Spleen (tissue), 11 donors: ENCODE measurements around the gene PACS2. TPM values are rescaled to one million over a fixed set of nuclear protein-coding genes. Genes with fewer than 3 reads are reported as not detected.

Source experiments
- DNase-seq: peaks from one replicate; pipeline ENCODE4 v3.0.0-alpha.2; 2020
- H3K27ac ChIP-seq, 8 donors: fragments of 200-600 bp; sonication (generic) in 7 of 8; 1 replicate in 4 of 8; 2 replicates in 4 of 8; pipeline versions ENCODE4 v1.5.0 to v1.8.0; 2016 to 2021; ENCODE audit warnings: inconsistent platforms in 4 of 8, mild to moderate bottlenecking in 4 of 8, moderate library complexity in 1 of 8
- H3K27me3 ChIP-seq, 7 donors: fragments of 200-600 bp; sonication (generic) in 6 of 7; replicated peaks in 1 of 7; 1 replicate in 4 of 7; 2 replicates in 3 of 7; pipeline versions ENCODE4 v1.5.0 to v1.8.0; 2016 to 2021; ENCODE audit warnings: inconsistent platforms in 3 of 7, mild to moderate bottlenecking in 1 of 7
- H3K36me3 ChIP-seq, 6 donors: fragments of 200-600 bp; sonication (generic) in 5 of 6; 1 replicate in 4 of 6; 2 replicates in 2 of 6; pipeline versions ENCODE4 v1.5.0 to v1.8.0; 2016 to 2021; ENCODE audit warnings: inconsistent platforms in 2 of 6
- H3K4me1 ChIP-seq, 6 donors: fragments of 200-600 bp; sonication (generic) in 5 of 6; 1 replicate in 3 of 6; 2 replicates in 3 of 6; pipeline versions ENCODE4 v1.5.0 to v1.8.0; 2016 to 2021; ENCODE audit warnings: inconsistent platforms in 3 of 6
- H3K4me3 ChIP-seq, 8 donors: fragments of 200-600 bp; sonication (generic) in 7 of 8; 1 replicate in 4 of 8; 2 replicates in 4 of 8; pipeline versions ENCODE4 v1.5.0 to v1.8.0; 2016 to 2021; ENCODE audit warnings: inconsistent platforms in 4 of 8, mild to moderate bottlenecking in 4 of 8, moderate library complexity in 2 of 8
- H3K9me3 ChIP-seq, 8 donors: fragments of 200-600 bp; sonication (generic) in 7 of 8; 1 replicate in 4 of 8; 2 replicates in 4 of 8; pipeline versions ENCODE4 v1.5.0 to v1.8.0; 2016 to 2021; ENCODE audit warnings: inconsistent platforms in 4 of 8
- POLR2A ChIP-seq, 3 donors: fragments of 450-650 bp; IDR thresholded peaks; one replicate each; pipeline ENCODE4 v1.5.1; 2017; ENCODE audit warnings: antibody characterized with exemption in 3 of 3, mild to moderate bottlenecking in 1 of 3
- POLR2AphosphoS5 ChIP-seq, 3 donors: sonication (generic); formaldehyde crosslinking; IDR thresholded peaks; one replicate each; pipeline ENCODE4 v1.5.1; 2017; ENCODE audit warnings: antibody characterized with exemption in 3 of 3
- WGBS, 5 donors: extraction: QIAGEN DNeasy Blood & Tissue Kit in 3 of 5; methylation state at CpG; one replicate each; pipeline versions ENCODE4 v1.1.5 to v1.1.7; 2013 to 2018; 5-methylcytosine and 5-hydroxymethylcytosine counted together
- intact Hi-C: fragments of 100-400 bp; cut with DNase I; formaldehyde crosslinking; loops from one replicate; pipeline ENCODE4 v1.15.0; 2023; ENCODE audit warnings: low total_unique reads
- polyA plus RNA-seq, 3 donors: library from polyadenylated mRNA; stranded (reverse); fragments of 200-250 nt; gene quantifications; one replicate each; pipeline ENCODE4 v1.2.1, GENCODE V29; 2013
- total RNA-seq, 7 donors: library from RNA; depleted of rRNA in 3 of 7; stranded (reverse); fragments of >200 nt in 3 of 7; fragmentation: NEBNext Ultra II Directional in 4 of 7; extraction: Animal tissue kit (Norgen Biotek cat#: 25700) in 4 of 7; gene quantifications; one replicate each; pipeline versions ENCODE4 v1.1.0 to v1.2.1, GENCODE V29; 2016 to 2021
- TF ChIP-seq, protein P1 (sequence below), 11 experiments: fragments of 200-600 bp in 7 of 11; fragments of 450-650 bp in 4 of 11; sonication (generic) in 4 of 11; IDR thresholded peaks in 8 of 11; conservative IDR thresholded peaks in 3 of 11; 1 replicate in 7 of 11; 2 replicates in 4 of 11; pipeline versions ENCODE4 v1.4.0 to v1.8.0; 2016 to 2021; ENCODE audit warnings: antibody characterized with exemption in 11 of 11, inconsistent platforms in 4 of 11, mild to moderate bottlenecking in 1 of 11
- donor health status: healthy with polysubstance abuse.
- donor health status: DM: no; HTN: no; CAD: no; lungs with moderate emphysema.
- donor health status: DM: no; HTN: no; CAD: no.
- donor health status: Bipolar disorder and iron deficiency.
- donor health status: healthy.
- donor health status: DM: no; HTN: no; CAD: no.
- donor health status: DM: yes; HTN: yes; CAD: no.

PACS2 gene
- total and polyA plus RNA-seq, 10 donors, result 32.2 to 148 (median 98.7) TPM

- peaks cover 0 to 5% (median 0%) of the 10 kb centered on the region in 6 donors for H3K36me3 ChIP-seq
- no peak overlapping the region for H3K27ac ChIP-seq
- intact Hi-C loops, result no loop called here
- H3K4me3 ChIP-seq, result no peak overlapping the region
- no peaks in the 10 kb centered on the region for H3K27me3 ChIP-seq
- 82 to 95% (median 94%) methylated on average over 8 to 13 of the region's 13 CpGs for WGBS, 5 donors
- peaks cover under 1 to 65% (median 51%) of the 10 kb centered on the region in 6 donors for H3K4me1 ChIP-seq
- DNase-seq, result no peak
- no peaks in the 10 kb centered on the region for H3K9me3 ChIP-seq
- TF ChIP-seq POLR2A (IDR thresholded peaks at IDR 0.05), result no peak
- TF ChIP-seq, protein P1, sequence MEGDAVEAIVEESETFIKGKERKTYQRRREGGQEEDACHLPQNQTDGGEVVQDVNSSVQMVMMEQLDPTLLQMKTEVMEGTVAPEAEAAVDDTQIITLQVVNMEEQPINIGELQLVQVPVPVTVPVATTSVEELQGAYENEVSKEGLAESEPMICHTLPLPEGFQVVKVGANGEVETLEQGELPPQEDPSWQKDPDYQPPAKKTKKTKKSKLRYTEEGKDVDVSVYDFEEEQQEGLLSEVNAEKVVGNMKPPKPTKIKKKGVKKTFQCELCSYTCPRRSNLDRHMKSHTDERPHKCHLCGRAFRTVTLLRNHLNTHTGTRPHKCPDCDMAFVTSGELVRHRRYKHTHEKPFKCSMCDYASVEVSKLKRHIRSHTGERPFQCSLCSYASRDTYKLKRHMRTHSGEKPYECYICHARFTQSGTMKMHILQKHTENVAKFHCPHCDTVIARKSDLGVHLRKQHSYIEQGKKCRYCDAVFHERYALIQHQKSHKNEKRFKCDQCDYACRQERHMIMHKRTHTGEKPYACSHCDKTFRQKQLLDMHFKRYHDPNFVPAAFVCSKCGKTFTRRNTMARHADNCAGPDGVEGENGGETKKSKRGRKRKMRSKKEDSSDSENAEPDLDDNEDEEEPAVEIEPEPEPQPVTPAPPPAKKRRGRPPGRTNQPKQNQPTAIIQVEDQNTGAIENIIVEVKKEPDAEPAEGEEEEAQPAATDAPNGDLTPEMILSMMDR (IDR thresholded peaks at IDR 0.05 in 8 of 11, conservative IDR thresholded peaks at IDR 0.05 in 3 of 11), result no peak
These were observed 9.1 kb downstream of the PACS2 start for GRCh38 chr14:105323663-105324062.

GRCh38 chr14:105324080-105324778 is 9.7 kb downstream of the PACS2 start:
- no peak for DNase-seq
- H3K27me3 ChIP-seq, result no peaks in the 10 kb centered on the region
- no peak overlapping the region for H3K27ac ChIP-seq
- H3K36me3 ChIP-seq, result peaks cover 0 to 5% (median 0%) of the 10 kb centered on the region in 6 donors
- WGBS, 5 donors, result 85 to 95% (median 91%) methylated on average over 26 to 30 of the region's 30 CpGs
- H3K4me3 ChIP-seq, result no peak overlapping the region
- no peak for TF ChIP-seq POLR2AphosphoS5 (IDR thresholded peaks at IDR 0.05)
- TF ChIP-seq POLR2A (IDR thresholded peaks at IDR 0.05), result no peak
- TF ChIP-seq, protein P1 (IDR thresholded peaks at IDR 0.05 in 8 of 11, conservative IDR thresholded peaks at IDR 0.05 in 3 of 11), result no peak
- intact Hi-C loops, result no loop called here
- H3K9me3 ChIP-seq, result no peaks in the 10 kb centered on the region
- H3K4me1 ChIP-seq, result peaks cover 6 to 71% (median 57%) of the 10 kb centered on the region in 6 donors

GRCh38 chr14:105324871-105325270 is 10.3 kb downstream of the PACS2 start:
- H3K4me1 ChIP-seq, result peaks cover 6 to 77% (median 63%) of the 10 kb centered on the region in 6 donors
- intact Hi-C loops, result no loop called here
- no peaks in the 10 kb centered on the region for H3K9me3 ChIP-seq
- H3K27me3 ChIP-seq, result no peaks in the 10 kb centered on the region
- DNase-seq, result no peak
- 77 to 89% (median 85%) methylated on average over 6 to 12 of the region's 12 CpGs for WGBS, 5 donors
- TF ChIP-seq, protein P1 (IDR thresholded peaks at IDR 0.05 in 8 of 11, conservative IDR thresholded peaks at IDR 0.05 in 3 of 11), result no peak
- no peak overlapping the region for H3K4me3 ChIP-seq
- H3K27ac ChIP-seq, result no peak overlapping the region
- H3K36me3 ChIP-seq, result peaks cover 0 to 5% (median 0%) of the 10 kb centered on the region in 6 donors

DNA sequence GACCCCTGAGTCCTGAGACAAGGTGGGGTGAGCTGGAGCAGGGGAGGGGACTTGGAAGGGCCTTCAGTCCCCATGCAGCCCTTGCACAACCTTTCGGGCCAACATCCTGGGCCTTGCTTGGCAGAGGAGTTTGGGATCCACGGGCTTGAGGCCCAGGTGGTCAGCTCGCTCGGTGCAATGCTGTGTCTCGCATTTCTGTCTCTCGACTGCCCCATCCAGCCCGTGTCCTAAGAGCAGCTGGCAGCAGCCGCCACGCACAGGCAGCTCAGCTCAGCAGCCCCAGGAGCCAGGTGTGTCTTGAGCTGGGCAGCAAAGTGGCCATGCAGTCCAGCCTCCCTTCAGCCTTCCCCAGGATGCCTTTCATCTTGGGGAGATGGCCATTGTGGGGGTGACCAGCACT is 10.8 kb downstream of the PACS2 start:
- H3K27ac ChIP-seq, result no peak overlapping the region
- TF ChIP-seq, protein P1 (IDR thresholded peaks at IDR 0.05 in 8 of 11, conservative IDR thresholded peaks at IDR 0.05 in 3 of 11), result no peak
- TF ChIP-seq POLR2A (IDR thresholded peaks at IDR 0.05) (no peak), POLR2AphosphoS5 (IDR thresholded peaks at IDR 0.05) (no peak)
- no peaks in the 10 kb centered on the region for H3K27me3 ChIP-seq
- H3K4me1 ChIP-seq, result peaks cover 7 to 81% (median 66%) of the 10 kb centered on the region in 6 donors
- 83 to 99% (median 92%) methylated on average over 9 of the region's 9 CpGs for WGBS, 5 donors
- DNase-seq, result no peak
- no peaks in the 10 kb centered on the region for H3K9me3 ChIP-seq
- H3K4me3 ChIP-seq, result no peak overlapping the region
- H3K36me3 ChIP-seq, result peaks cover 0 to 5% (median 0%) of the 10 kb centered on the region in 6 donors
- intact Hi-C loops, result no loop called here
